CD4-positive, alpha-beta T cell (primary cell): ENCODE measurements around the gene GMNN. TPM values are rescaled to one million over a fixed set of nuclear protein-coding genes. Genes with fewer than 3 reads are reported as not detected.
"Not testable (repeated sequence)": the region's sequence is repeated elsewhere in the genome, so short reads cannot be mapped to it uniquely, and the experiment has no call there.

Source experiments
- ATAC-seq: fragments of 200-7000 bp; cut with Tn5 transposase; one replicate; pipeline ENCODE4 v1.10.0; 2022; ENCODE audit warnings: mild to moderate bottlenecking; ENCODE audit not compliant: poor library complexity
- CTCF ChIA-PET: fragments of 350-600 bp; sonication (Branson Sonifier 250); formaldehyde crosslinking; loops from one replicate; lab custom pipeline; 2021; ENCODE audit warnings: antibody characterized with exemption, inconsistent platforms; lab: Charles Lee
- POLR2A ChIA-PET: fragments of 350-600 bp; sonication (Branson Sonifier 250); formaldehyde crosslinking; loops from one replicate; lab custom pipeline; 2021; ENCODE audit warnings: antibody characterized with exemption, inconsistent platforms; lab: Charles Lee
- DNase-seq, 14 experiments: peaks; one replicate each; pipeline ENCODE4 v3.0.0-alpha.2; 2013 to 2020; ENCODE audit warnings: mixed read lengths in 2 of 14
- H3K27ac ChIP-seq, 2 donors: one replicate each; pipeline versions ENCODE4 v1.5.1 to v1.7.0; 2013; ENCODE audit warnings: low read length in 2 of 2, low read depth in 1 of 2, mild to moderate bottlenecking in 1 of 2
- H3K27me3 ChIP-seq, 2 experiments: 1 replicate in 1 of 2; 2 replicates in 1 of 2; pipeline versions ENCODE4 v1.6.1 to v1.7.0; 2013; ENCODE audit warnings: low read length in 2 of 2, control low read depth in 1 of 2, mild to moderate bottlenecking in 1 of 2, moderate library complexity in 1 of 2; ENCODE audit not compliant: insufficient read depth in 2 of 2, control insufficient read depth in 1 of 2
- H3K36me3 ChIP-seq: one replicate; pipeline ENCODE4 v1.6.1; 2013; ENCODE audit warnings: low read length, control low read depth; ENCODE audit not compliant: insufficient read depth
- H3K4me1 ChIP-seq: one replicate; pipeline ENCODE4 v1.6.1; 2013; ENCODE audit warnings: low read length, control low read depth; ENCODE audit not compliant: insufficient read depth
- H3K4me3 ChIP-seq: one replicate; pipeline ENCODE4 v1.5.1; 2013; ENCODE audit warnings: mild to moderate bottlenecking, low read length, moderate library complexity
- H3K9me3 ChIP-seq, 2 experiments: 1 replicate in 1 of 2; 2 replicates in 1 of 2; pipeline versions ENCODE4 v1.6.1 to v1.7.0; 2013; ENCODE audit warnings: low read length in 2 of 2, mild to moderate bottlenecking in 2 of 2, control low read depth in 1 of 2, moderate library complexity in 1 of 2; ENCODE audit not compliant: control insufficient read depth in 1 of 2, insufficient read depth in 1 of 2
- H3K27ac Mint-ChIP-seq: one replicate; pipeline ENCODE4 v1.8.0; 2020; ENCODE audit warnings: mixed read lengths
- H3K27me3 Mint-ChIP-seq: one replicate; pipeline ENCODE4 v1.8.0; 2021; ENCODE audit warnings: mixed read lengths
- H3K36me3 Mint-ChIP-seq: one replicate; pipeline ENCODE4 v1.8.0; 2021; ENCODE audit warnings: low read depth, mixed read lengths
- H3K4me1 Mint-ChIP-seq: one replicate; pipeline ENCODE4 v1.8.0; 2021; ENCODE audit warnings: low read depth, mixed read lengths
- H3K4me3 Mint-ChIP-seq: one replicate; pipeline ENCODE4 v1.8.0; 2020; ENCODE audit warnings: mild to moderate bottlenecking, mixed read lengths
- H3K9me3 Mint-ChIP-seq: one replicate; pipeline ENCODE4 v1.8.0; 2020; ENCODE audit warnings: mixed read lengths
- CTCF ChIP-seq: fragments of 200-600 bp; IDR thresholded peaks from one replicate; pipeline ENCODE4 v1.8.0; 2022; ENCODE audit warnings: antibody characterized with exemption, mild to moderate bottlenecking
- intact Hi-C, 2 experiments: fragments of 100-400 bp; cut with DNase I in 1 of 2; cut with micrococcal nuclease in 1 of 2; formaldehyde crosslinking; loops; one replicate each; pipeline versions ENCODE4 v1.15.1 to v1.9.0; 2023 to 2025; cut with DNase I, micrococcal nuclease
- total RNA-seq, 174 experiments: library from RNA in 2 of 174; stranded (reverse) in 2 of 174; gene quantifications; one replicate each; pipeline ENCODE4 v1.2.3 and lab custom pipeline; 2021 to 2026

Gene GMNN
- total RNA-seq, 2 experiments from 2014 or later = 10.1 to 10.5 TPM

- Mint-ChIP-seq H3K27me3 (peaks cover 5% of the 10 kb centered on the region), H3K36me3 (peaks cover 7% of the 10 kb centered on the region), H3K4me1 (no peaks in the 10 kb centered on the region), H3K9me3 (peaks cover 10% of the 10 kb centered on the region), H3K4me3 (no peak overlapping the region), H3K27ac (no peak overlapping the region)
- DNase-seq = no peak
- POLR2A ChIA-PET = no interaction called here
- no peak overlapping the region for H3K4me3 ChIP-seq
- CTCF ChIA-PET = no interaction called here
- intact Hi-C loops = no loop called here
- TF ChIP-seq CTCF = no peak
- H3K36me3 ChIP-seq = no peaks in the 10 kb centered on the region
- no peak for ATAC-seq
- no peaks in the 10 kb centered on the region for H3K4me1 ChIP-seq
- no peak overlapping the region for H3K27ac ChIP-seq
- H3K9me3 ChIP-seq = peaks cover 10% of the 10 kb centered on the region in 2 experiments
- H3K27me3 ChIP-seq = no peaks in the 10 kb centered on the region
Observed at GRCh38 chr6:24734166-24734565, 40.6 kb upstream of the GMNN start.

DNA sequence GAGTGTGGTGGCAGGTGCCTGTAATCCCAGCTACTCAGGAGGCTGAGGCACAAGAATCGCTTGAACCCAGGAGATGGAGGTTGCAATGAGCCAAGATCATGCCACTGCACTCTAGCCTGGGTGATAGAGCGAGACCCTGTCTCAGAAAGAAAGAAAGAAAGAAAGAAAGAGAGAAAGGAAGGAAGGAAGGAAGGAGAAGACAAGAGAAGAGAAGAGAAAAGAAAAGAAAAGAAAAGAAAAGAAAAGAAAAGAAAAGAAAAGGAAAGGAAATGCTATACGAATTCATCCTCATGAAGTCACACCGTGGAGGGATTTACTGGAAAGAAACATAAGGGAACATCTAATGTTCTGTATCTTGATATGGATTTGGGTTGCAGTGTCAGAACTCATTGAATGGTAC, 40.0 kb upstream of the GMNN start:
- CTCF ChIA-PET, H3K27ac ChIP-seq, H3K27ac Mint-ChIP-seq, intact Hi-C loops, H3K4me3 Mint-ChIP-seq, H3K36me3 Mint-ChIP-seq, H3K4me1 Mint-ChIP-seq, H3K27me3 Mint-ChIP-seq, DNase-seq, ATAC-seq, H3K4me3 ChIP-seq, H3K27me3 ChIP-seq, H3K4me1 ChIP-seq, H3K36me3 ChIP-seq: not testable (repeated sequence)
- POLR2A ChIA-PET = interaction anchor here (0.9 kb wide), 1 partner anchor 13 kb away, joined by 7 read pairs; no protein-coding TSS in a partner anchor
- H3K9me3 Mint-ChIP-seq = peaks cover 10% of the 10 kb centered on the region
- peaks cover 10% of the 10 kb centered on the region in 2 experiments for H3K9me3 ChIP-seq

GRCh38 chr6:24738741-24739140, 36.0 kb upstream of the GMNN start:
- no peaks in the 10 kb centered on the region for H3K27me3 ChIP-seq
- H3K36me3 ChIP-seq = no peaks in the 10 kb centered on the region
- no peak for ATAC-seq
- H3K9me3 ChIP-seq = no peaks in the 10 kb centered on the region
- ChIA-PET CTCF (no interaction called here), POLR2A (interaction anchor here (1.5 kb wide), 1 partner anchor 17 kb away, joined by 6 read pairs; no protein-coding TSS in a partner anchor)
- no peak overlapping the region for H3K4me3 Mint-ChIP-seq
- H3K27ac Mint-ChIP-seq = no peak overlapping the region
- H3K36me3 Mint-ChIP-seq = no peaks in the 10 kb centered on the region
- no peak overlapping the region for H3K27ac ChIP-seq
- H3K4me3 ChIP-seq = no peak overlapping the region
- no peaks in the 10 kb centered on the region for H3K4me1 Mint-ChIP-seq
- no peak for TF ChIP-seq CTCF
- no peak for DNase-seq
- no peaks in the 10 kb centered on the region for H3K27me3 Mint-ChIP-seq
- intact Hi-C loops = no loop called here
- no peaks in the 10 kb centered on the region for H3K9me3 Mint-ChIP-seq
- H3K4me1 ChIP-seq = no peaks in the 10 kb centered on the region

DNA sequence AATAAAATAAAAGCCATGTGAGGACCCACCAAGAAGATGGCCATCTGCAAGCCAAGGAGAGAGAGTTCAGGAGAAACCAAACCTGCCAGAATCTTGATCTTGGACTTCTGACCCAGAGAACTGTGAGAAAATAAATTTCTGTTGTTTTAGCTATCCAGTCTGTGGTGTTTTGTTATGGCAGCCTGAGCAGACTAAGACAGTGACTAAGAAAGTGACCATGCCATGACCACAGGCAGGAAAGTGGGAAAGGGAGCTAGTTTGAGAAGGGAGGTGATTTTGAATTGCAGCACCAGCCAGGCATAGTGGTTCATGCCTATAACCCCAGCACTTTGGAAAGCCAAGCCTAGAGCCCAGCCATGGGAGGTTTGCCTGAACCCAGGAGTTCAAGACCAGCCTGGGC, 33.9 kb upstream of the GMNN start:
- H3K27me3 Mint-ChIP-seq = no peaks in the 10 kb centered on the region
- TF ChIP-seq CTCF = no peak
- ChIA-PET POLR2A (no interaction called here), CTCF (no interaction called here)
- no peak overlapping the region for H3K27ac Mint-ChIP-seq
- intact Hi-C loops = no loop called here
- Histone ChIP-seq H3K36me3 (no peaks in the 10 kb centered on the region), H3K9me3 (no peaks in the 10 kb centered on the region), H3K4me1 (no peaks in the 10 kb centered on the region), H3K27ac (no peak overlapping the region), H3K4me3 (no peak overlapping the region), H3K27me3 (no peaks in the 10 kb centered on the region)
- DNase-seq (no peak), ATAC-seq (no peak)
- no peak overlapping the region for H3K4me3 Mint-ChIP-seq
- H3K36me3 Mint-ChIP-seq = no peaks in the 10 kb centered on the region
- no peaks in the 10 kb centered on the region for H3K4me1 Mint-ChIP-seq
- no peaks in the 10 kb centered on the region for H3K9me3 Mint-ChIP-seq
